ENCODE results near the gene KCNJ16. TPM values are rescaled to one million over a fixed set of nuclear protein-coding genes. Genes with fewer than 3 reads are reported as not detected.

Gene KCNJ16
- total and polyA plus RNA-seq, 9 of the 15 experiments (the other 6 are each of a cell fraction or from before 2014, with no cell fraction given): 0.01 to 0.75 (median 0.07) TPM; not detected in 4

GRCh38 chr17:70128727-70129238 lies 53.8 kb downstream of the KCNJ16 start (continued):
- TF ChIP-seq THAP12 (CRISPR knock-in tag; IDR thresholded peaks at IDR 0.05) (no peak), ARID2 (IDR thresholded peaks at IDR 0.05) (no peak), THRA (IDR thresholded peaks at IDR 0.05) (no peak), ZBTB11 (CRISPR knock-in tag; IDR thresholded peaks at IDR 0.05) (no peak), ZNF436 (CRISPR knock-in tag; IDR thresholded peaks at IDR 0.05) (peak; percentile 34; the same call in 1 of the 2 replicates), HDAC8 (tag; IDR thresholded peaks at IDR 0.05) (no peak), CHD1 (IDR thresholded peaks at IDR 0.05; ENCODE audit: low read length) (no peak)
- TF ChIP-seq, protein P1, sequence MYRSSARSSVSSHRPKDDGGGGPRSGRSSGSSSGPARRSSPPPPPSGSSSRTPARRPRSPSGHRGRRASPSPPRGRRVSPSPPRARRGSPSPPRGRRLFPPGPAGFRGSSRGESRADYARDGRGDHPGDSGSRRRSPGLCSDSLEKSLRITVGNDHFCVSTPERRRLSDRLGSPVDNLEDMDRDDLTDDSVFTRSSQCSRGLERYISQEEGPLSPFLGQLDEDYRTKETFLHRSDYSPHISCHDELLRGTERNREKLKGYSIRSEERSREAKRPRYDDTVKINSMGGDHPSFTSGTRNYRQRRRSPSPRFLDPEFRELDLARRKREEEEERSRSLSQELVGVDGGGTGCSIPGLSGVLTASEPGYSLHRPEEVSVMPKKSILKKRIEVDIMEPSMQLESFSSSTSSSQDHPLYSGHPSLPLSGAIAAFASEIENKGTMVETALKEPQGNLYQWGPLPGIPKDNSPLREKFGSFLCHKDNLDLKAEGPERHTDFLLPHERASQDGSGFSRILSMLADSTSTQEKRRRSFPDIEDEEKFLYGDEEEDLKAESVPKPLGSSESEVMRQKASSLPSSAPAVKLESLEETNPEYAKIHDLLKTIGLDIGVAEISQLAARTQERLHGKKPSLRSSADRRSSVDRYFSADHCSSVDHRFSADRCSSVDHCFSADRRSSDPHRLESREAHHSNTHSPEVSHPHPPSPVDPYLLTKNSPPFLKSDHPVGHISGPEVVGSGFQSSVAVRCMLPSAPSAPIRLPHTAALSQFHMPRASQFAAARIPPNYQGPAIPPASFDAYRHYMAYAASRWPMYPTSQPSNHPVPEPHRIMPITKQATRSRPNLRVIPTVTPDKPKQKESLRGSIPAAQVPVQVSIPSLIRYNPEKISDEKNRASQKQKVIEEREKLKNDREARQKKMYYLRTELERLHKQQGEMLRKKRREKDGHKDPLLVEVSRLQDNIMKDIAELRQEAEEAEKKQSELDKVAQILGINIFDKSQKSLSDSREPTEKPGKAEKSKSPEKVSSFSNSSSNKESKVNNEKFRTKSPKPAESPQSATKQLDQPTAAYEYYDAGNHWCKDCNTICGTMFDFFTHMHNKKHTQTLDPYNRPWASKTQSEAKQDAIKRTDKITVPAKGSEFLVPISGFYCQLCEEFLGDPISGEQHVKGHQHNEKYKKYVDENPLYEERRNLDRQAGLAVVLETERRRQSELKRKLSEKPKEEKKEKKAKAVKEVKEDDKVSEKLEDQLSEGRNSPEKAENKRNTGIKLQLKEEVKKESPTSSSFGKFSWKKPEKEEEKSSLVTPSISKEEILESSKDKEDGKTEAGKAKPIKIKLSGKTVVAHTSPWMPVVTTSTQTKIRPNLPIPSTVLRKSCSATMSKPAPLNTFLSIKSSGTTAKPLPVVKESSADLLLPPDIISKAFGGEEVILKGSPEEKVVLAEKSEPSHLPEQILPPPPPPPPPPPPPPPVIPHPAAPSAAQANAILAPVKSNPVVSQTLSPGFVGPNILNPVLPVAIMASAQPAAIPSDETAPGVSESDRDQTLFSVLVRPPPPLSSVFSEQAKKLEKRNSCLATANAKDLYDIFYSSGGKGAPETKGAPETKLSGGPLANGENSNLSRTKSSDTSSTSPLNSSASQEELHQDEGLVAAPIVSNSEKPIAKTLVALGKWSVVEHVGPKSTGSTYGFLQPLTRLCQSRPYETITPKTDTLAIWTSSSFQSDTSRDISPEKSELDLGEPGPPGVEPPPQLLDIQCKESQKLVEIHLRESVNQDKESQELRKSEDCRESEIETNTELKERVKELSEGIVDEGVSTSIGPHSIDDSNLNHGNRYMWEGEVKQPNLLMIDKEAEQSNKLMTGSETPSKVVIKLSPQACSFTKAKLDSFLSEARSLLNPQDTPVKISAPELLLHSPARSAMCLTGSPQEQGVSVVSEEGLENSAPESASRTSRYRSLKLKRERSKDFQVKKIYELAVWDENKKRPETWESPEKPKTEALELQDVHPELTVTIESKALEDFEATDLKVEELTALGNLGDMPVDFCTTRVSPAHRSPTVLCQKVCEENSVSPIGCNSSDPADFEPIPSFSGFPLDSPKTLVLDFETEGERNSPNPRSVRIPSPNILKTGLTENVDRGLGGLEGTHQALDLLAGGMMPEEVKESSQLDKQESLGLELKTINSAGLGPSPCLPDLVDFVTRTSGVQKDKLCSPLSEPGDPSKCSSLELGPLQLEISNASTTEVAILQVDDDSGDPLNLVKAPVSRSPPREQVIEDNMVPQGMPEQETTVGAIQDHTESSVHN (IDR thresholded peaks at IDR 0.05; ENCODE audit: borderline replicate concordance in 1 of 2, low read depth in 1 of 2): peak in 1 of 2 experiments; percentile 34; a peak in 1 of 4 replicates
